ENCODE measurements around the gene IGSF22. TPM values are rescaled to one million over a fixed set of nuclear protein-coding genes. Genes with fewer than 3 reads are reported as not detected.

Gene IGSF22
- total RNA-seq, result not detected in 2 replicates

DNA sequence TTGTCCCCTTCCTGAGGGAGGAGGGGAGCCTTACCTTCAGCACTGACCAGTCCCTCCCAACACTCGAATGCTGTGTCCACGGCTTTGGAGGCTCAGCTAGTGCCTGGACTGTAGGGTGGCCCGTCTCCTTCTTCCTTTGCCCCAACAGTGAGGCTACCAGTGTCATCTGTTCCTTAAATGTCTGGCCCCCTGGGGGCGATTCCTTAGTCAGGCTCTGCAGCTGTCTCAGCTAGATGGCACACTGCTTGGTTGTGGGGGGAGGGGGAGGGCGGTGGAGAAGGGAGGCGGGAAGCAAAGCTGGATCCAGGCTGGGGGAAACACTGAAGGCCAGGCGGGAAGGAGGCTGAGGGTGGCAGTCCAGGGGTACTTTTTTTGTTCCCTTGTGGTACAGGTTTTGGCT is at the start of gene IGSF22:
Gene IGSF22, minus strand, starts transcription at position 149 of the 400 bp plus-strand sequence. CDS start 1,952 bp downstream, outside the sequence.

DNA sequence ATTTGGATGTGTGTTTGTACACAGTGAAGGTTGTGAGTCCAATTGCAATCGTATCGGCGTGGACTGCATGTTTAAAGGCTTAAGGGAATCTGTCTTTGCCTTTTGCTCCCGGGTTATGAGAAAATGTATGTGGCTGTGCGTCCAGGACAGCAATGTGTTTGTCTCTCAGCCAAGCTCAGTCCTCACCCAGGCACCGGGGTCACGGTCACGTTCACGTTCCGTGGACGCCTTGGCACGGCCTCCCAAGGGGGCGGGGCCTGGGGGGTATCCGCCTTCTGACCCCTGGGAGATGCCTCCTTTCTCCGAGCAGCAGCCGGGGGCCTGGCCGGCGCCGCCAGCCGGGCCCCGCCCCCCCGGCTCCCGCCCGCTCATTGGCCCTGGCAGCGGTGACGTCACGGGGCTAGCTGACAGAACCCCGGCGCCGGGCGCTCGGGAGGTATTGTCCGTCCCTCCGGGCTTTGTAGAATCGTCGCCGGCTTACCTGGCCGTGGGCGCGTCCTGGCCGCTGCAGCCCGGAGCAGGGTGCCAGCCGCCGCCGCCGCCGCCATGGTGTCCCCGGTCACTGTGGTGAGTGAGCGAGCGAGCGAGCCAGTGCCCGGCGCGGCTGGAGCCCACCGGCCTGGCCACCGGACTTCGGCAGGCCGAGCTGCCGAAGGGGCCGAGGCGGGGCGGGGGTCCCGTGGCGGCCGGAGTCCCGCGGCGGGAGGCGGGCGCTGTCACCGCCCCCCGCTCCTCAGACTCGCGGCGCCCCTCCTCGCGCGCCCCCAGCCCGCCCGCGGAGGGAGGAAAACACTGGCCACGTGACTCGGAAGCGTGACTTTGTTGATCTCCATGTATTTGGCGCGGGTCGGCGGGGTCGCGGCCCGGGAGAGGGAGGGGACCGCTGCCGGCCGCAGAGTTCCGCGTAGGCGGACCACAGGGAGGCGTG is 27.4 kb downstream of the IGSF22 start, which contains the start of gene TMEM86A:
Gene TMEM86A, plus strand, starts transcription at position 439 of the 928 bp plus-strand sequence. Its CDS starts 108 bp downstream, at position 547.

Other genes with a start within 250 kb of the IGSF22 start
- 58.9 and 69.4 TPM in 2 replicates for gene TSG101, start 199.2 kb downstream of the IGSF22 start, total RNA-seq
- 28.9 and 34.0 TPM in 2 replicates for gene UEVLD, start 137.5 kb downstream of the IGSF22 start, total RNA-seq
- 0.50 and 0.58 TPM in 2 replicates for gene MISFA, start 126.4 kb downstream of the IGSF22 start, total RNA-seq
- 19.5 and 26.8 TPM in 2 replicates for gene SPTY2D1, start 91.8 kb downstream of the IGSF22 start, total RNA-seq
- under 0.01 and 0.83 TPM in 2 replicates for gene TMEM86A, start 27.4 kb downstream of the IGSF22 start, total RNA-seq
- not detected in 2 replicates for gene PTPN5, start 65.6 kb upstream of the IGSF22 start, total RNA-seq
- gene MRGPRX1, start 213.2 kb upstream of the IGSF22 start, total RNA-seq, result not detected in 2 replicates